Esophagus muscularis mucosa (tissue), 3 donors: Measurements from ENCODE around the gene SCN11A.

Source experiments
- POLR2A ChIP-seq: fragments of 450-650 bp; IDR thresholded peaks from one replicate; pipeline ENCODE4 v1.6.1; 2017; ENCODE audit warnings: antibody characterized with exemption, moderate library complexity, mild to moderate bottlenecking, low read depth
- POLR2AphosphoS5 ChIP-seq, 2 donors: sonication (generic); formaldehyde crosslinking; IDR thresholded peaks; one replicate each; pipeline ENCODE4 v1.6.1; 2017; ENCODE audit warnings: antibody characterized with exemption in 2 of 2
- TF ChIP-seq, protein P1 (sequence below), 3 experiments: fragments of 200-600 bp in 2 of 3; fragments of 450-650 bp in 1 of 3; sonication (generic) in 2 of 3; IDR thresholded peaks; one replicate each; pipeline ENCODE4 v1.5.1; 2017 to 2019; ENCODE audit warnings: antibody characterized with exemption in 3 of 3, mild to moderate bottlenecking in 2 of 3, moderate library complexity in 1 of 3

DNA sequence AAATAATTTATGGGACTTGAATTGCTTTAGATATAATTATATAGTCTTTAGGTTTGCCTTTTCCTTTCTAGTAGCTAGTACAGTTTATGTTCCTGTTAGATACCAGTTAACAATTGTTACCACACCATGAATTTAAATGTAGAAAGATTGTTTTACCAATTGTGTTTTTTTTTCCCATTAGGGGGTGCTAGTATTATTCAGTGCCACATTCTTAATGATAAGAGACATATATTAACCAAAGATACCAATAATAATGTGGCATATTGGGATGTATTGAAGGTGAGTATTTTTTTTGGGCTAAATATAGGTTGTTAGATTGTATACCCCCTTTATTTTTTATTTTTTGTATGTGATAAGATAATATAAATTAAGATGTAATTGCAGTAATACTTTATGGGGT is 27.8 kb upstream of the SCN11A start:
- TF ChIP-seq, protein P1, sequence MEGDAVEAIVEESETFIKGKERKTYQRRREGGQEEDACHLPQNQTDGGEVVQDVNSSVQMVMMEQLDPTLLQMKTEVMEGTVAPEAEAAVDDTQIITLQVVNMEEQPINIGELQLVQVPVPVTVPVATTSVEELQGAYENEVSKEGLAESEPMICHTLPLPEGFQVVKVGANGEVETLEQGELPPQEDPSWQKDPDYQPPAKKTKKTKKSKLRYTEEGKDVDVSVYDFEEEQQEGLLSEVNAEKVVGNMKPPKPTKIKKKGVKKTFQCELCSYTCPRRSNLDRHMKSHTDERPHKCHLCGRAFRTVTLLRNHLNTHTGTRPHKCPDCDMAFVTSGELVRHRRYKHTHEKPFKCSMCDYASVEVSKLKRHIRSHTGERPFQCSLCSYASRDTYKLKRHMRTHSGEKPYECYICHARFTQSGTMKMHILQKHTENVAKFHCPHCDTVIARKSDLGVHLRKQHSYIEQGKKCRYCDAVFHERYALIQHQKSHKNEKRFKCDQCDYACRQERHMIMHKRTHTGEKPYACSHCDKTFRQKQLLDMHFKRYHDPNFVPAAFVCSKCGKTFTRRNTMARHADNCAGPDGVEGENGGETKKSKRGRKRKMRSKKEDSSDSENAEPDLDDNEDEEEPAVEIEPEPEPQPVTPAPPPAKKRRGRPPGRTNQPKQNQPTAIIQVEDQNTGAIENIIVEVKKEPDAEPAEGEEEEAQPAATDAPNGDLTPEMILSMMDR (IDR thresholded peaks at IDR 0.05): no peak
- TF ChIP-seq POLR2A: no peak
- no peak for TF ChIP-seq POLR2AphosphoS5 (IDR thresholded peaks at IDR 0.05)
